CD4-positive, CD25-positive, alpha-beta regulatory T cell (primary cell): ENCODE data around the gene MYBPH. TPM values are rescaled to one million over a fixed set of nuclear protein-coding genes. Genes with fewer than 3 reads are reported as not detected.

Experiments used
- ATAC-seq, 2 donors: fragments of 150-1000 bp; cut with Tn5 transposase; one replicate each; pipeline ENCODE4 v1.10.0; 2021; ENCODE audit warnings: low read depth in 2 of 2, moderate number of reproducible peaks in 2 of 2, moderate library complexity in 1 of 2
- DNase-seq, 3 donors: peaks; one replicate each; pipeline versions ENCODE4 v3.0.0 to v3.0.0-alpha.2; 2012 to 2022; ENCODE audit warnings: mixed read lengths in 1 of 3
- H3K27ac ChIP-seq: one replicate; pipeline ENCODE4 v1.7.0; 2013; ENCODE audit warnings: mild to moderate bottlenecking, low read length; ENCODE audit not compliant: insufficient read depth, poor library complexity, severe bottlenecking
- H3K27me3 ChIP-seq: one replicate; pipeline ENCODE4 v1.7.0; 2013; ENCODE audit warnings: low read length; ENCODE audit not compliant: control insufficient read depth, insufficient read depth
- H3K36me3 ChIP-seq: one replicate; pipeline ENCODE4 v1.7.0; 2013; ENCODE audit warnings: mild to moderate bottlenecking, low read length, moderate library complexity; ENCODE audit not compliant: control insufficient read depth, insufficient read depth
- H3K4me1 ChIP-seq: 2 replicates; pipeline ENCODE4 v1.7.0; 2013; ENCODE audit warnings: mild to moderate bottlenecking, low read length; ENCODE audit not compliant: insufficient read depth, control insufficient read depth, poor library complexity, severe bottlenecking
- H3K4me3 ChIP-seq: one replicate; pipeline ENCODE4 v1.7.0; 2013; ENCODE audit warnings: low read depth, mild to moderate bottlenecking, low read length, moderate library complexity
- H3K9me3 ChIP-seq, 2 experiments: 1 replicate in 1 of 2; 2 replicates in 1 of 2; pipeline ENCODE4 v1.7.0; 2013; ENCODE audit warnings: low read length in 2 of 2, mild to moderate bottlenecking in 1 of 2, moderate library complexity in 1 of 2; ENCODE audit not compliant: control insufficient read depth in 2 of 2
- H3K27ac Mint-ChIP-seq, 3 donors: one replicate each; pipeline ENCODE4 v1.8.0; 2020 to 2022; ENCODE audit warnings: mild to moderate bottlenecking in 3 of 3, mixed read lengths in 3 of 3, moderate library complexity in 2 of 3
- H3K27me3 Mint-ChIP-seq: one replicate; pipeline ENCODE4 v1.8.0; 2022; ENCODE audit warnings: mild to moderate bottlenecking, mixed read lengths
- H3K36me3 Mint-ChIP-seq: one replicate; pipeline ENCODE4 v1.8.0; 2020; ENCODE audit warnings: mixed read lengths
- H3K4me1 Mint-ChIP-seq, 4 donors: one replicate each; pipeline ENCODE4 v1.8.0; 2020 to 2022; ENCODE audit warnings: mixed read lengths in 4 of 4, mild to moderate bottlenecking in 1 of 4
- H3K4me3 Mint-ChIP-seq, 4 donors: one replicate each; pipeline ENCODE4 v1.8.0; 2020 to 2022; ENCODE audit warnings: mild to moderate bottlenecking in 4 of 4, mixed read lengths in 4 of 4, moderate library complexity in 3 of 4
- H3K9me3 Mint-ChIP-seq, 7 donors: one replicate each; pipeline ENCODE4 v1.8.0; 2020 to 2022; ENCODE audit warnings: mixed read lengths in 7 of 7, mild to moderate bottlenecking in 3 of 7, moderate library complexity in 2 of 7
- polyA plus RNA-seq, 4 donors: library from polyadenylated mRNA; unstranded; fragments of 300-500 nt; fragmentation: Illumina TruSeq; gene quantifications; one replicate each; pipeline ENCODE4 v1.2.3, GENCODE V29; 2021
- total RNA-seq: library from RNA; stranded (reverse); gene quantifications from one replicate; pipeline ENCODE4 v1.2.3, GENCODE V29; 2022

MYBPH gene
- total and polyA plus RNA-seq, 5 donors from 2014 or later, result not detected

DNA sequence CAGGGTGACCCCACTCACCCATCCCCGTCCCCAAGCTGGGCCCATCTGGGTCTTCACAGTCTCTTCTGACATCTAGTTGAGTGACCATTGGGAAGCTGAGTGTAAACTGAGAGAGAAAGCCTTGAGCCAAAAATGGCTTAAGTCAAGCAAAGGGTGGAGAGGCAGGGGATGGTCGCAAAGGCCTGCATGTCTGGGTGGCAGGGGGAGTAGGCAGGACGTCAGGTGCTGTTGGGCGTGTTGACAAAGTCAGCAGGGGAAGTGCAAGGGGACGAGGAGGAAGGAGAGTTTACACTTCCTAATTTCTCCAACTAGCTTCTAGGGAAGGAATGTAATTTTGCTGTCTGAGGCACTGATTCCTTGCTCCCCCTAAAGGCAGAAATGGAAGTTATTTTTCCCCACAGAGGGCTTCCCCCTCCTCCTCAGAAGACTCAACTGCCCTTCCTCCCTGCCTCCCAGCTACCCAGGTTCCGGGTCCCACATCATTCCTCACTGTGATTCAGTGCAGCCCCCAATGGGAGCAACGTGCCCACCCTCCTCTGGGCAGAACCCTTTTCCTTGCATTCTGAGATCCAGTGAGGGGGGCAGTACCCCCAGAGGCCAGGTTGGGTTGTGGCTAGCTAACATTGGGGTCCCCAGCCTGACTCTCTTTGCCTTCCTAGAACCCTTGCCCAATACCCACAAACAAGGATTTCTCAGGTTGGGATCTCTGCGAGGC is 49.3 kb downstream of the MYBPH start:
- peaks cover 51% of the 10 kb centered on the region for H3K27me3 Mint-ChIP-seq
- no peak for DNase-seq
- no peaks in the 10 kb centered on the region for H3K36me3 Mint-ChIP-seq
- no peak overlapping the region for H3K4me3 ChIP-seq
- ATAC-seq, result no peak
- H3K4me3 Mint-ChIP-seq, result no peak overlapping the region
- H3K27ac Mint-ChIP-seq, result no peak overlapping the region
- H3K36me3 ChIP-seq, result no peaks in the 10 kb centered on the region
- H3K4me1 ChIP-seq, result no peaks in the 10 kb centered on the region
- peaks cover 0 to 10% (median 3%) of the 10 kb centered on the region in 4 donors for H3K4me1 Mint-ChIP-seq
- H3K9me3 ChIP-seq, result no peaks in the 10 kb centered on the region
- H3K9me3 Mint-ChIP-seq, result peaks cover 0 to 1% (median 0%) of the 10 kb centered on the region in 7 donors
- H3K27ac ChIP-seq, result no peak overlapping the region
- peaks cover 4% of the 10 kb centered on the region for H3K27me3 ChIP-seq

DNA sequence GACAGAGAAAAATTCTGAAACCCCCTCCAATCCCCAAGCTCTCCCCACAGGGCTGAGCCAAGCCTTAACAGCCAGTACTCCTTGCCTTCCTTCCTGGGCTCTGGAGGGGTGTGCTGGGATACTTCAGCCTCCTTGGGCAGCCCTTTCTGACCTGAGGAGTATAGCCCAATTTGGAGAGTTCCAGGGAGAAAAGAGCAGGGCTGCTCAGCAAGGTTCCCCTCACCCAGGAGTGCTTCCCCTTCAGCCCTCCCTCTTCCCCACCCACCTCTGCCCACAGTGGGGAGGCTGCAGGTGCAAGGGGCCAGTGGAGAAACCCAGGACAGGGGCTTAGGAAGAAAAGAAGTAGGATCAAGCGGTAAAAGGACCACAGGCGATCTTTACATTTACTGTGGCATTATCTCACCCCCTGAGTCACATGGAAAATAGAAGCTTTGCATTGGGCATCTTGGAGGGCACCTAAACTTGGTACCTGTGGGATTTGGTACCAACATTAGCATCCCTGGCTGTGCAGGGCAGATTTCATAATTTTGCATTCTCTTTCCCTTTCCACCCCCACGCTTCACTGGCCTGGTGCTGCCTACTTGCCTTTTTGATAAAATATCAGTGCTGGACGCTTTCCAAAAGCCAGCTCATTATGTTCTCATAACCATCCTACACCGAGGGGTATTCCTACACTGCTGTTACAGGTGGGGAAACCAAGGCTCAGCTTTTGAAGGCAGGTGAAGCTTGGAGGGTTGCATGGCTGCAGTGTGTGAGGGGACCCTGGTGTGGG is 50.9 kb downstream of the MYBPH start:
- no peak for DNase-seq
- ATAC-seq, result no peak
- no peak overlapping the region for H3K4me3 Mint-ChIP-seq
- Histone ChIP-seq H3K36me3 (no peaks in the 10 kb centered on the region), H3K9me3 (no peaks in the 10 kb centered on the region), H3K27me3 (peaks cover 6% of the 10 kb centered on the region), H3K4me1 (no peaks in the 10 kb centered on the region), H3K27ac (no peak overlapping the region), H3K4me3 (no peak overlapping the region)
- no peak overlapping the region for H3K27ac Mint-ChIP-seq
- peaks cover 47% of the 10 kb centered on the region for H3K27me3 Mint-ChIP-seq
- peaks cover 0 to 10% (median 3%) of the 10 kb centered on the region in 4 donors for H3K4me1 Mint-ChIP-seq
- H3K36me3 Mint-ChIP-seq, result no peaks in the 10 kb centered on the region
- H3K9me3 Mint-ChIP-seq, result peaks cover 0 to 1% (median 0%) of the 10 kb centered on the region in 7 donors

DNA sequence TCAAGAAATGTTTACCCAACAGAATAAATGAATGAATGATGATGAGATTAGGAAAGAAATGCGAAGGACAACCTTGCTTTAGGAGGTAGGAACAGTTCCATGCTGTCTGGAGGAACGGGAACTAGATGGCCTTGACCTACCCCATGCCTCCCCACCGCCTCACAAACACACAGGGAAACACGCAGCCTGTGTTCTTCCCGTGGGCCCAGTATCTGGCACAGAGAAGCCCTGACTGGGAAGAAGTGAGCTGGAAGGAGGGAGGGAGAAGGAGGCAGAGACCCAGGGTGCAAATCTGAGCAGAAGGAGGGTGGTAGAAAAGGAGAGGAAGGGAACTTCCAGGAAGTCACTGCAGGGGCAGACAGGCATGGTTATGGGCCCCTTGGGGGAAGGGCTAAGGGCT is 51.6 kb downstream of the MYBPH start:
- Histone ChIP-seq H3K27ac (no peak overlapping the region), H3K4me1 (no peaks in the 10 kb centered on the region), H3K27me3 (peaks cover 9% of the 10 kb centered on the region), H3K36me3 (no peaks in the 10 kb centered on the region), H3K4me3 (no peak overlapping the region), H3K9me3 (no peaks in the 10 kb centered on the region)
- peaks cover 0 to 1% (median 0%) of the 10 kb centered on the region in 7 donors for H3K9me3 Mint-ChIP-seq
- H3K36me3 Mint-ChIP-seq, result no peaks in the 10 kb centered on the region
- H3K27ac Mint-ChIP-seq, result no peak overlapping the region
- DNase-seq (no peak), ATAC-seq (no peak)
- no peak overlapping the region for H3K4me3 Mint-ChIP-seq
- peaks cover 46% of the 10 kb centered on the region for H3K27me3 Mint-ChIP-seq
- peaks cover 0 to 10% (median 3%) of the 10 kb centered on the region in 4 donors for H3K4me1 Mint-ChIP-seq

DNA sequence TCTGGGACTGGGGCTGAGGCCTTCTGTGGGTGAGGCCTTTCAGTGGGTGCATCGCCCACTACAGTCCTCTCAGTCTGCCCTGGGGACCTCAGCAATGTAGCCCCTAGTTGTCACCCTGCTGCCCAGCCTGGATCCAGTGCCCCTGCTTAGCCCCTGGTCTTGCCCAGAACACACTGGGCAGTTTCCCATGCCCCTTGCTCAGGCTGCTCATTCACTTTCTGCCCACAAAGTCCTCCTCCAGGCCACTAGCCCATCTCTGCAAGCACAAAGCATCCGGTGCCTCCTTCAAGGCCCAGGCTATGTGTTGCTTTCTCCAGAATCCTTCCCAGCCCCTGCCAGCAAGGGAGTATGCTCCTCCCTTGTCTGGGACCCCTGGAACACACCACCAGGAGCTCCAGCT is 53.5 kb downstream of the MYBPH start:
- no peaks in the 10 kb centered on the region for H3K4me1 ChIP-seq
- no peak overlapping the region for H3K4me3 ChIP-seq
- H3K27ac ChIP-seq, result no peak overlapping the region
- no peak overlapping the region for H3K4me3 Mint-ChIP-seq
- H3K27me3 Mint-ChIP-seq, result peaks cover 52% of the 10 kb centered on the region
- DNase-seq (no peak), ATAC-seq (no peak)
- no peaks in the 10 kb centered on the region for H3K9me3 ChIP-seq
- H3K4me1 Mint-ChIP-seq, result peaks cover 0 to 8% (median 2%) of the 10 kb centered on the region in 4 donors
- H3K36me3 Mint-ChIP-seq, result no peaks in the 10 kb centered on the region
- no peak overlapping the region for H3K27ac Mint-ChIP-seq
- no peaks in the 10 kb centered on the region for H3K36me3 ChIP-seq
- H3K9me3 Mint-ChIP-seq, result peaks cover 0 to 1% (median 0%) of the 10 kb centered on the region in 7 donors
- peaks cover 14% of the 10 kb centered on the region for H3K27me3 ChIP-seq

DNA sequence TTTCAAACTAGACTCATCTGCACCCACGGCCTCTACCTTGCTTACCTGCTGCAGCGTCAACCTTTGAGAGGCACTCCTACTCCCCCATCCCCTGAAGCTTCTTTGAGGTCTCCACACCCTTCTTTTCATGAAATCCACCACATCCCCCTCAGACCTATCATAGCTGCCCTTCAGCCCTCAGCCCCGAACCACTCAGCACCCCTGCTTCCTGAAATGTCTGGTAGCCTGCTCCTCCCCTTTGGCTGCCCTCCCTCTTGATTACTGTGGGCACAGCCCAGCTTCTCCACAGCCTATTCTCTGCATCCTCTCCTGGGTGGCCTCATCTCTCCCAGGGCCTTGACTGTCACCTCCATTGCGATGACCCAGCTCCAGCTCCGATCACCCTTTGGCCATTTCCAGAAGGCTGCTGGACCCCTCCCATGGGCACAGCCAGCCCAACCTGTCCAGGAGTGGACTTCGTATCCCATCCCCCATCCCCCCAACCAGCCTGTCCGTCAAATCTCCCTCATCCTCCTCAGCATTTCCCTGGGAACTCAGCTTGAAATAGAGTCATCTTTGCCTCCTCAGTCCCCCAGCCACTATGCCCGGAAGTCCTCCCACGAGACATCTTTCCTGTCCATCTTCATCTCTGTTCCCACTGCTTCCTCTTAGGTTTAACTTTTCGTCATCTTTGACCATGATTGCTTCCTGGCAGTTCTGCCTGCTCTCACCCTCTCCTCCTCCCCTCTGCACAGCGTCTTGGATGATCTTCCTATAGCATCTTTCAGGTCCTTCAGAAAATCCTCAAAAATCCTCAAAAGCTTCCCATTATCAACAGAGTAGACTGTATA is 54.2 kb downstream of the MYBPH start:
- ATAC-seq (no peak), DNase-seq (no peak)
- Histone ChIP-seq H3K27me3 (peaks cover 14% of the 10 kb centered on the region), H3K4me1 (no peaks in the 10 kb centered on the region), H3K4me3 (no peak overlapping the region), H3K36me3 (no peaks in the 10 kb centered on the region), H3K27ac (no peak overlapping the region), H3K9me3 (no peaks in the 10 kb centered on the region)
- Mint-ChIP-seq H3K36me3 (no peaks in the 10 kb centered on the region), H3K27me3 (peaks cover 51% of the 10 kb centered on the region), H3K27ac (no peak overlapping the region), H3K4me1 (peaks cover 0 to 4% (median 0%) of the 10 kb centered on the region in 4 donors), H3K4me3 (no peak overlapping the region), H3K9me3 (peaks cover 0 to 1% (median 0%) of the 10 kb centered on the region in 7 donors)

DNA sequence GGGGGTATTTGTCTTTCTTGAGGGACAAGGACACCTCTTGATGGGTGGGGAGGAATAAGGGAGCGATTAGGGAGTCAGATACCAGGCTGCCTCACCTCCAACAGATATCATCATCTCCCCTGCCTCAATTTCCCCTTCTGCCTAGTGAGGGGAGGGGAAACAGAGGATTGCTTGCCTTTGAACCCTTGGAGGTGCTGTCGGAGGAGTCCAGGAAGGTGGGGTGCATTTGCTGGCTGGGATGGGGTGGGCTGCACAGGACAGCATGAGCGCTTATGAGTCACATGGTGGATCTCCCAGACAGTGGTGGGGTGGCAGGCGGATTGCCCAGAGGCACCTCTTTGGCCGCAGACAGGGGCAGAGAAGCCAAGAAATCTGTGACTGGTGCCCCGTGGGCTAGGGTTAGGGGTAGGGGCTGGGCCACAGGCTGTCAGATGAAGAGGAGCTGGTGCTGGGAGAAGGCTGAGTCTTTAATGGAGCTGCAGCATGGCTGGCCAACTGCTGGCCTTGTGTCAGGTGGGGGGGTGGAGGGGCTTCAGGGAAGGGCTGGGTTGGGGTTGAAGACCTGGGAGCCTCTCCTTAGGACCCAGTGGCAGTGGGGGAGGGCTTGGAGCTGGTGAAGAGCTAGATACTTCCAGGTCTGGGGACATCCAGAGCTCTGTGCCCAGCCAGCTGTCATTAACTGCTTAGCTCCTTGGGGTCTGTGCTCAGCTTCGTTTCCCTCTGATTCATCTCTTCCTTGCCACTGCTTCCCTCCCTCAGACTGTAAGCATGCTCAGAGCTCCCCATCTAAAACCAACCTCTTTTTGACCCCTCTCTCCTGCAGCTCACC is 55.1 kb downstream of the MYBPH start:
- DNase-seq (no peak), ATAC-seq (no peak)
- Mint-ChIP-seq H3K4me1 (peaks cover 0 to 4% (median 0%) of the 10 kb centered on the region in 4 donors), H3K9me3 (peaks cover 0 to 1% (median 0%) of the 10 kb centered on the region in 7 donors), H3K36me3 (no peaks in the 10 kb centered on the region), H3K4me3 (no peak overlapping the region), H3K27ac (no peak overlapping the region), H3K27me3 (peaks cover 44% of the 10 kb centered on the region)
- Histone ChIP-seq H3K4me3 (no peak overlapping the region), H3K36me3 (no peaks in the 10 kb centered on the region), H3K27me3 (peaks cover 14% of the 10 kb centered on the region), H3K4me1 (no peaks in the 10 kb centered on the region), H3K27ac (no peak overlapping the region), H3K9me3 (no peaks in the 10 kb centered on the region)
